K562 (cell line): ENCODE data around the gene CCDC78. TPM values are rescaled to one million over a fixed set of nuclear protein-coding genes. Genes with fewer than 3 reads are reported as not detected.

Experiments
- ATAC-seq: fragments of 200-7000 bp; cut with Tn5 transposase; 3 replicates; pipeline ENCODE4 v1.9.1; 2020; ENCODE audit warnings: moderate library complexity
- BruUV-seq: library from RNA; stranded (reverse); fragments of 400-500 nt; replicated peaks from 2 replicates; lab custom pipeline; 2021; lab: Mats Ljungman, UMichigan
- CTCF ChIA-PET: fragments of 300-600 bp; formaldehyde crosslinking; extraction: SDS; loops from one replicate; lab custom pipeline; 2021; ENCODE audit warnings: low intra/inter-chr PET ratio; lab: Yijun Ruan, JAX
- POLR2A ChIA-PET: fragments of 300-600, 350-650 bp; sonication (Branson Sonifier 250); formaldehyde crosslinking; extraction: SDS; loops from one replicate; lab custom pipeline; 2021; ENCODE audit warnings: antibody characterized with exemption, inconsistent platforms; lab: Yijun Ruan, JAX
- DNase-seq, 4 experiments: peaks; one replicate each; pipeline versions ENCODE4 v3.0.0 to v3.0.0-alpha.2; 2011 to 2018; ENCODE audit warnings: low spot score in 3 of 4, mixed read lengths in 3 of 4; ENCODE audit errors: extremely low read depth in 1 of 4
- FAIRE-seq: peaks from 2 replicates; lab custom pipeline; 2011; peaks lifted over from hg19 to GRCh38; lab: Jason Lieb, UNC
- H2AFZ ChIP-seq: 2 replicates; pipeline ENCODE4 v1.6.0; 2011; ENCODE audit warnings: low read depth, low read length, control low read depth, inconsistent platforms
- H3K27ac ChIP-seq: fragments of 200-600 bp; 3 replicates; pipeline ENCODE4 v1.8.0; 2011; ENCODE audit warnings: low read depth, mild to moderate bottlenecking, control low read depth, inconsistent platforms, low read length, moderate library complexity, mixed read lengths; ENCODE audit errors: extremely low read depth
- H3K27me3 ChIP-seq, 2 experiments: fragments of 300-600 bp in 1 of 2; 2 replicates in 1 of 2; 3 replicates in 1 of 2; pipeline versions ENCODE4 v1.6.0 to v1.8.0; 2011; ENCODE audit warnings: inconsistent platforms in 2 of 2, low read length in 2 of 2, mild to moderate bottlenecking in 1 of 2, mixed read lengths in 1 of 2, moderate library complexity in 1 of 2; ENCODE audit not compliant: control insufficient read depth in 2 of 2, insufficient read depth in 2 of 2
- H3K36me3 ChIP-seq: fragments of 300-600 bp; 3 replicates; pipeline ENCODE4 v1.8.0; 2011; ENCODE audit warnings: mild to moderate bottlenecking, low read length, inconsistent platforms; ENCODE audit not compliant: control insufficient read depth, insufficient read depth
- H3K4me1 ChIP-seq, 2 experiments: fragments of 200-600 bp in 1 of 2; replicated peaks in 1 of 2; 2 replicates in 1 of 2; 3 replicates in 1 of 2; pipeline versions ENCODE4 v1.5.1 to v1.8.0; 2011; ENCODE audit warnings: inconsistent platforms in 2 of 2, low read length in 2 of 2, mild to moderate bottlenecking in 1 of 2, mixed read lengths in 1 of 2, moderate library complexity in 1 of 2; ENCODE audit not compliant: control insufficient read depth in 2 of 2, insufficient read depth in 2 of 2
- H3K4me2 ChIP-seq: 2 replicates; pipeline ENCODE4 v1.6.1; 2011; ENCODE audit warnings: low read length, control low read depth, inconsistent platforms, mixed read lengths; ENCODE audit not compliant: insufficient read depth
- H3K4me3 ChIP-seq: fragments of 200-600 bp; sonication (generic), shearing (Covaris generic); 2 replicates; pipeline ENCODE4 v1.5.1; 2016; ENCODE audit warnings: control low read depth, inconsistent platforms
- H3K79me2 ChIP-seq: fragments of 200-600 bp; 3 replicates; pipeline ENCODE4 v1.8.0; 2011; ENCODE audit warnings: low read length, inconsistent platforms; ENCODE audit not compliant: control insufficient read depth, insufficient read depth
- H3K9ac ChIP-seq, 2 experiments: 2 replicates each; pipeline versions ENCODE4 v1.6.0 to v1.6.1; 2011; ENCODE audit warnings: low read depth in 2 of 2, low read length in 2 of 2, control low read depth in 1 of 2, inconsistent platforms in 1 of 2, mild to moderate bottlenecking in 1 of 2, mixed read lengths in 1 of 2; ENCODE audit not compliant: insufficient read depth in 1 of 2
- H3K9me1 ChIP-seq: one replicate; pipeline ENCODE4 v1.6.0; 2011; ENCODE audit warnings: inconsistent platforms, mild to moderate bottlenecking, low read length, moderate library complexity; ENCODE audit not compliant: control insufficient read depth, insufficient read depth
- H3K9me3 ChIP-seq: replicated peaks from 2 replicates; pipeline ENCODE4 v1.5.1; 2011; ENCODE audit warnings: low read depth, low read length, inconsistent platforms; ENCODE audit not compliant: control insufficient read depth, insufficient read depth
- H4K20me1 ChIP-seq: replicated peaks from 2 replicates; pipeline ENCODE4 v1.6.1; 2011; ENCODE audit warnings: low read length, inconsistent platforms, mixed read lengths; ENCODE audit not compliant: control insufficient read depth, insufficient read depth
- CAMTA2 ChIP-seq: fragments of 250-450 bp; sonication (Bioruptor Pico); conservative IDR thresholded peaks from 2 replicates; pipeline ENCODE4 v1.5.1; 2022
- CHD1 ChIP-seq: fragments of 200-600 bp; sonication (generic); IDR thresholded peaks from one replicate; pipeline ENCODE4 v1.6.1; 2012; ENCODE audit warnings: mild to moderate bottlenecking, moderate library complexity, low read length, inconsistent platforms
- EGR1 ChIP-seq: fragments of 450-650 bp; conservative IDR thresholded peaks from 2 replicates; pipeline ENCODE4 v1.6.1; 2017; ENCODE audit warnings: mild to moderate bottlenecking
- GABPB2 ChIP-seq: fragments of 250-450 bp; sonication (Bioruptor Pico); conservative IDR thresholded peaks from 2 replicates; pipeline ENCODE4 v1.5.1; 2021; ENCODE audit warnings: mild to moderate bottlenecking
- HNRNPH1 ChIP-seq: fragments of 200-400 bp; formaldehyde crosslinking; optimal IDR thresholded peaks from 2 replicates; pipeline ENCODE3; 2017; ENCODE audit warnings: low read depth, mild to moderate bottlenecking, low read length, moderate library complexity
- IRF9 ChIP-seq: fragments of 450-650 bp; IDR thresholded peaks from 2 replicates; pipeline ENCODE4 v1.6.1; 2016; ENCODE audit warnings: missing biosample characterization, missing genetic modification characterization
- KDM5B ChIP-seq: fragments of 200-600 bp; sonication (generic); IDR thresholded peaks from 2 replicates; pipeline ENCODE4 v1.6.1; 2012; ENCODE audit warnings: low read depth, mild to moderate bottlenecking, moderate library complexity, low read length, control low read depth, inconsistent platforms; ENCODE audit not compliant: insufficient replicate concordance
- MAFG ChIP-seq: fragments of 450-650 bp; conservative IDR thresholded peaks from 2 replicates; pipeline ENCODE4 v1.6.1; 2016; ENCODE audit warnings: missing genetic modification characterization, missing compliant biosample characterization
- NFYB ChIP-seq: IDR thresholded peaks from 2 replicates; pipeline ENCODE4 v1.6.1; 2011; ENCODE audit warnings: mild to moderate bottlenecking, moderate library complexity; ENCODE audit not compliant: insufficient read length; ENCODE audit errors: extremely low read depth
- PHF20 ChIP-seq: fragments of 450-650 bp; IDR thresholded peaks from 2 replicates; pipeline ENCODE4 v1.6.1; 2018; ENCODE audit not compliant: partially characterized antibody
- RBM14 ChIP-seq: fragments of 200-400 bp; formaldehyde crosslinking; IDR thresholded peaks from 2 replicates; pipeline ENCODE4 v1.6.1; 2018; ENCODE audit warnings: low read depth, mild to moderate bottlenecking, low read length, moderate library complexity, borderline replicate concordance; ENCODE audit not compliant: insufficient read depth
- SAFB ChIP-seq: fragments of 200-400 bp; formaldehyde crosslinking; IDR thresholded peaks from 2 replicates; pipeline ENCODE4 v1.6.1; 2017; ENCODE audit warnings: low read depth, low read length, borderline replicate concordance
- SNRNP70 ChIP-seq: fragments of 200-400 bp; formaldehyde crosslinking; optimal IDR thresholded peaks from 2 replicates; pipeline ENCODE3; 2017; ENCODE audit warnings: low read depth, low read length
- SRSF7 ChIP-seq: fragments of 200-400 bp; formaldehyde crosslinking; optimal IDR thresholded peaks from 2 replicates; pipeline ENCODE3; 2017; ENCODE audit warnings: mild to moderate bottlenecking, low read depth, low read length
- STAT5B ChIP-seq: fragments of 250-450 bp; sonication (Bioruptor Pico); IDR thresholded peaks from 2 replicates; pipeline ENCODE4 v1.8.0; 2021; ENCODE audit warnings: mild to moderate bottlenecking, inconsistent platforms
- TARDBP ChIP-seq: fragments of 450-650 bp; IDR thresholded peaks from 2 replicates; pipeline ENCODE4 v1.6.1; 2016
- WGBS: fragments of 100-300 bp; shearing (Covaris generic); methylation state at CpG from one replicate; pipeline ENCODE4 v1.1.6; 2016; ENCODE audit warnings: low coverage, mixed read lengths; ENCODE audit not compliant: insufficient coverage; ENCODE audit errors: missing lambda C conversion rate; 5-methylcytosine and 5-hydroxymethylcytosine counted together
- in situ Hi-C: fragments of 300-500 bp; cut with MboI; formaldehyde crosslinking; loops from 4 replicates; pipeline ENCODE4 v1.15.0; 2018; ENCODE audit warnings: inconsistent platforms, mixed read lengths
- intact Hi-C: fragments of 100-400 bp; cut with micrococcal nuclease; formaldehyde crosslinking; loops from 2 replicates; pipeline ENCODE4 v1.14.2; 2022
- polyA plus RNA-seq, 8 experiments: library from polyadenylated mRNA; depleted of rRNA in 4 of 8; stranded (reverse) in 5 of 8; unstranded in 3 of 8; fragments of >200 nt; fragmentation: Nextera tagmentation in 2 of 8; fragmentation: Illumina TruSeq in 1 of 8; extraction: Ambion mirVana in 2 of 8; extraction: Trizol in 1 of 8; gene quantifications; 2 replicates each; pipeline versions ENCODE4 v1.2.1 to v1.2.3, GENCODE V29; 2011 to 2014; ENCODE audit warnings: inconsistent platforms in 1 of 8, missing spikeins in 1 of 8
- total RNA-seq, 7 experiments: library from RNA; depleted of rRNA in 6 of 7; stranded (reverse); fragments of >200 nt in 6 of 7; fragmentation: Illumina TruSeq in 2 of 7; extraction: Trizol in 2 of 7; gene quantifications; 2 replicates each; pipeline versions ENCODE4 v1.2.1 to v1.2.3, GENCODE V29; 2011 to 2021; ENCODE audit warnings: low replicate concordance in 1 of 7
- TF ChIP-seq, protein P1 (sequence below): fragments of 200-800 bp; sonication (Bioruptor generic); IDR thresholded peaks from 2 replicates; pipeline ENCODE4 v1.6.1; 2017; ENCODE audit warnings: missing genetic modification characterization, missing compliant biosample characterization
- TF ChIP-seq, protein P2 (sequence below): fragments of 450-650 bp; formaldehyde crosslinking; IDR thresholded peaks from 2 replicates; pipeline ENCODE4 v1.4.0; 2020; ENCODE audit warnings: mild to moderate bottlenecking

The CCDC78 gene
- total and polyA plus RNA-seq, 9 of the 15 experiments (the other 6 are each of a cell fraction or from before 2014, with no cell fraction given) = 0.24 to 17.7 (median 2.9) TPM

GRCh38 chr16:728890-729744, 2.9 kb upstream of the CCDC78 start:
- WGBS = 32% methylated on average over 42 of the region's 55 CpGs
- FAIRE-seq = no peak
- POLR2A ChIA-PET = interaction anchor here (0.5 to 2.0 kb wide), 6 partner anchors 9 to 81 kb away, joined by 3 to 16 read pairs (median 8); partner anchors contain the start of genes ANTKMT, CIAO3 and MSLN
- TF ChIP-seq GABPB2 (CRISPR knock-in tag) (no peak), EGR1 (peak; percentile 43; the same call in 1 of the 2 replicates), CHD1 (no peak), STAT5B (CRISPR knock-in tag) (no peak), RBM14 (0 out of 2 replicates have a peak, but pooled peaks have one; percentile 31), CAMTA2 (no peak), SAFB (peak; percentile 67; the same call in 1 of the 2 replicates), TARDBP (no peak), KDM5B (peak; percentile 14), SRSF7 (no peak), HNRNPH1 (no peak), IRF9 (tag) (no peak), PHF20 (no peak), MAFG (tag) (no peak), NFYB (no peak), SNRNP70 (peak; percentile 61)
- TF ChIP-seq, protein P1, sequence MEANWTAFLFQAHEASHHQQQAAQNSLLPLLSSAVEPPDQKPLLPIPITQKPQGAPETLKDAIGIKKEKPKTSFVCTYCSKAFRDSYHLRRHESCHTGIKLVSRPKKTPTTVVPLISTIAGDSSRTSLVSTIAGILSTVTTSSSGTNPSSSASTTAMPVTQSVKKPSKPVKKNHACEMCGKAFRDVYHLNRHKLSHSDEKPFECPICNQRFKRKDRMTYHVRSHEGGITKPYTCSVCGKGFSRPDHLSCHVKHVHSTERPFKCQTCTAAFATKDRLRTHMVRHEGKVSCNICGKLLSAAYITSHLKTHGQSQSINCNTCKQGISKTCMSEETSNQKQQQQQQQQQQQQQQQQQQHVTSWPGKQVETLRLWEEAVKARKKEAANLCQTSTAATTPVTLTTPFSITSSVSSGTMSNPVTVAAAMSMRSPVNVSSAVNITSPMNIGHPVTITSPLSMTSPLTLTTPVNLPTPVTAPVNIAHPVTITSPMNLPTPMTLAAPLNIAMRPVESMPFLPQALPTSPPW (CRISPR knock-in tag) = no peak
- TF ChIP-seq, protein P2, sequence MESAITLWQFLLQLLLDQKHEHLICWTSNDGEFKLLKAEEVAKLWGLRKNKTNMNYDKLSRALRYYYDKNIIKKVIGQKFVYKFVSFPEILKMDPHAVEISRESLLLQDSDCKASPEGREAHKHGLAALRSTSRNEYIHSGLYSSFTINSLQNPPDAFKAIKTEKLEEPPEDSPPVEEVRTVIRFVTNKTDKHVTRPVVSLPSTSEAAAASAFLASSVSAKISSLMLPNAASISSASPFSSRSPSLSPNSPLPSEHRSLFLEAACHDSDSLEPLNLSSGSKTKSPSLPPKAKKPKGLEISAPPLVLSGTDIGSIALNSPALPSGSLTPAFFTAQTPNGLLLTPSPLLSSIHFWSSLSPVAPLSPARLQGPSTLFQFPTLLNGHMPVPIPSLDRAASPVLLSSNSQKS (CRISPR knock-in tag) = no peak

More at GRCh38 chr16:728890-729744, 2.9 kb upstream of the CCDC78 start:
- ATAC-seq (no peak), DNase-seq (peak in 3 of 4 experiments; percentile 42 to 52 (median 48))
- H3K4me3 ChIP-seq = peak overlapping the region; percentile 80
- H3K79me2 ChIP-seq = peaks cover 25% of the 10 kb centered on the region
- peaks cover 46% of the 10 kb centered on the region; the same call in 2 of the 3 replicates for H3K36me3 ChIP-seq
- peak overlapping the region; percentile 97 for H3K4me2 ChIP-seq
- H3K27ac ChIP-seq = peak overlapping the region; percentile 82
- intact Hi-C loops = loop anchor here (2.0 kb wide), 1 partner anchor 14 kb away; the partner anchor contains the start of gene METRN
- peak overlapping the region; percentile 65 to 96 for H3K9ac ChIP-seq
- no peaks in the 10 kb centered on the region for H3K9me3 ChIP-seq
- H3K27me3 ChIP-seq = no peaks in the 10 kb centered on the region
- no peaks in the 10 kb centered on the region; the same call in 1 of the 2 replicates for H4K20me1 ChIP-seq
- CTCF ChIA-PET = no interaction called here
- H3K4me1 ChIP-seq = peaks cover 10 to 93% of the 10 kb centered on the region in 2 experiments; a peak in 4 of 5 replicates
- in situ Hi-C loops = no loop called here
- H3K9me1 ChIP-seq = no peaks in the 10 kb centered on the region
- no peak overlapping the region for H2AFZ ChIP-seq
- BruUV-seq = TSS peak; percentile 54
